Epithelial cell of umbilical artery (primary cell): ENCODE results near the gene RASSF5. TPM values are rescaled to one million over a fixed set of nuclear protein-coding genes. Genes with fewer than 3 reads are reported as not detected.

Experiments
- total RNA-seq: library from RNA; depleted of rRNA; stranded (reverse); fragments of >200 nt; gene quantifications from 2 replicates; pipeline ENCODE4 v1.2.3, GENCODE V29; 2014

The RASSF5 gene
- total RNA-seq, result 0.32 and 1.1 TPM in 2 replicates

DNA sequence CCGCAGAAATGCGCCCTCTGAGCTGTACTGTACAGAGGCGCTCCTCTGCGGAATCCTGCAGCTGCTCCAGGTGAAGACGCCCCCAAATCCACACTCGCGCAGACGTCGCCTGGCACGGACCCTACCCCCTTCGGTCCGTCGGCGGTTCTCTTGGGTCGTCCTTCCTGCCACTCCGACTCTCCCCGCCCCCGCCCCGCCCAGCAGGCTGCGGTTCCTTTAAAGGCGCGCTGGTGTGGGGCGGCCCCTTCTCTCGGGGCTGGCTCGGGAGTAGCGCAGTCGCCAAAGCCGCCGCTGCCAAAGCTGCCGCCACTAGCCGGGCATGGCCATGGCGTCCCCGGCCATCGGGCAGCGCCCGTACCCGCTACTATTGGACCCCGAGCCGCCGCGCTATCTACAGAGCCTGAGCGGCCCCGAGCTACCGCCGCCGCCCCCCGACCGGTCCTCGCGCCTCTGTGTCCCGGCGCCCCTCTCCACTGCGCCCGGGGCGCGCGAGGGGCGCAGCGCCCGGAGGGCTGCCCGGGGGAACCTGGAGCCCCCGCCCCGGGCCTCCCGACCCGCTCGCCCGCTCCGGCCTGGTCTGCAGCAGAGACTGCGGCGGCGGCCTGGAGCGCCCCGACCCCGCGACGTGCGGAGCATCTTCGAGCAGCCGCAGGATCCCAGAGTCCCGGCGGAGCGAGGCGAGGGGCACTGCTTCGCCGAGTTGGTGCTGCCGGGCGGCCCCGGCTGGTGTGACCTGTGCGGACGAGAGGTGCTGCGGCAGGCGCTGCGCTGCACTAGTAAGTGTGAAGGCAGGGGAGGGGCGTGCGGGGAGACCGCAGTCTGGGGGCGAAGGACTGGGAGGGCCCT lies at the start of gene RASSF5:
RASSF5 (plus strand) TSS at position 248 of the 846 bp plus-strand sequence; CDS start at position 320, 72 bp downstream.

DNA sequence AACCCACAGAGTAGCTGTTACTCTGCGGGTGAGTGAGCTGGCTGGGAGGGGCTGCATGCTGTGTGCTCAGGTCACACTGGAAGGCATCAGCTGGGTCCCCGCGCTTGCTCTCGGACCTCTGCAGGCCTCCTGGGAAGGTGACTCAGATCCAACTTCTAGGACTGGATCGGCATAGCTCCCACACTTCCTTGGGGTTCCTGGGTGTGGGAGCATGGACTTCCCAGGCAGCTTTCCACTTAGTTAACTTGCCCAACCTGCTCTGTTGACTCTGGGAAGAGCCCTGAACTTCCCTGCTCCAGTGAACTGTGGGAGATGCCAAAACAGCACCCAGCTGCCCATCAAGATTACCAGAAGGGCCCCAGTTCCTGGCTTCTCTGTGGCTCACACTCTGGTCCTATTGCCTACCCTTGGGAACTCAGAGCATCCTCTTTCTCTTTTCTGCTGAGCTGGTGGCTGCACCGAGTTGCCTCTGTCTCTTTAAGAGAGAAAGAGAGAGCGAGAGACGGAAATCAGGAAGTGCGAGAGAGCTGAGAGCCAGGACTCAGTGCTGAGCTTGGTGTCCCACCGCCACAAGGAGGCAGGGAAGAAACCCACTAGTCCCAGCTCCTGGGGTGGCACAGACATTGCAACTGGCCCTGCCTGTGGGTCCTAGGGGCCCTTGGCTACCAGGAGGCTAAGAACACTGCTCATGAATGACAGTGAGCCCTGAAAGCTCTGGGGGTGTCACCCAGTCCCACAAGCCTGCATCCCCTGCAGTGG lies 37.2 kb upstream of the RASSF5 start, which contains the start of gene IKBKE:
IKBKE (plus strand) TSS at position 544 of the 759 bp plus-strand sequence. CDS start 2,752 bp downstream, outside the sequence.

DNA sequence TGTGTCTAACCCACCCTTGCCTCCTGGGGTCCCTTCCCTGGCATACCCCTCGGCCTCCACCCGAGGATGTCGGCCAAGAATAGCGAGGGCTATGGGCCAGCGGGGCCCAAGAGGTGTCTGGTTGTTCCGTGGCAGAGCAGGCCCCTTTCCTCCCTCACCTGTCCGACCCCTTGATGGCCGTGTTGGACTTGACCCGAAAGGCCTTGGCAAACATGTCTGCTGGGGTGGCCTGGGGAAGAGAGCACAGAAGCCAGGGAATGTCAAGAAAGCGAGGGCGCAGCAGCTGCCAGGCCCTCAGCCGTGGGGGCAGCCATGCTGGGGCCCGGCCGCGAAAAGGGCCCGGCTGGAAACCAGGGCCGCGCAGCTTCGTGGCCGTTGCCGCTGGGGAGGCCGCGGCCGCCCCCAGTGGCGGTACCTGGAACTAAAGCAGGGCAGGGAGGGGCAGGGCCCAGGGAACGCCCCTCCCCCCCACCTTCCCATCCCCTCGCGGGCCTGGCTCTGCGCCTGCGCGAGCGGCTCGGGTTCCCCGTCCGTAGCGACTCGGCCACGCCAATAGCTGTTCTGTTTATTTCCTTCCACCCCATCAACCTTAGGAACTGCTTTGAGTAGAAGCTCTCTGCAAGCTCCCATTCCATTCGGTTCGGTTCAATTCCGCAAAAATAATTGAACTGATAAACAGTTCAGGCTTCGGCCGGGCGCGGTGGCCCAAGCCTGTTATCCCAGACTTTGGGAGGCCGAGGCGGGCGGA lies 105.0 kb downstream of the RASSF5 start, which contains the start of gene EIF2D:
EIF2D (minus strand) TSS at position 337 of the 748 bp plus-strand sequence; CDS start at position 214, 123 bp downstream.

GRCh38 chr1:206635080-206635977 lies 128.0 kb downstream of the RASSF5 start, which contains the start of gene DYRK3:
Gene DYRK3 (plus strand): TSS chr1:206635536. CDS start chr1:206635704, 168 bp downstream.

Other genes starting within 250 kb of the RASSF5 start
- 15.6 and 19.0 TPM in 2 replicates for gene IKBKE, start 37.1 kb upstream of the RASSF5 start, total RNA-seq
- 43.5 and 46.8 TPM in 2 replicates for gene EIF2D, start 104.9 kb downstream of the RASSF5 start, total RNA-seq
- 16.9 and 17.2 TPM in 2 replicates for gene DYRK3, start 128.0 kb downstream of the RASSF5 start, total RNA-seq
- 24.4 and 24.9 TPM in 2 replicates for gene MAPKAPK2, start 177.4 kb downstream of the RASSF5 start, total RNA-seq